ENCODE results near the gene SPACDR.
A peak's percentile ranks its signal among the peaks of the same experiment; 100 is the strongest.
"Not testable (repeated sequence)": the region's sequence is repeated elsewhere in the genome, so short reads cannot be mapped to it uniquely, and the experiment has no call there.

SPACDR gene

DNA sequence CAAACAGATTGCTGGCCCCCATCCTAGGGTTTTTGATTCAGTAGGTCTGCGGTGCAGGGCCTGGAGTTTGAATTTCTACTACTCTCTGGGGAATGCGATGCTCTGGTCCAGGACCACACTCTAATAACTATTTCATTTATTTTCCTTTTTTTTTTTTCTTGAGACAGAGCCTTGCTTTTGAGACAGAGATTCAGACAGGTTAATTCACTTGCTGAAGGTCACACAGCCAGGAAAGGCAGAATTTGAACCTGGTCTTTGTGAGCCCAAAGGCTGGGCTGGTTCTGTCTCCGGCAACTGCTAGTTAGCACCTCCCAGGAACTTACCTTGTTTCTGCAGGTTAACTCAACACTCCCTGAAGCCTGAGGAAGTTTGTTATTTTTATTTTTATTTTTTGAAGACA lies 11.5 kb downstream of the SPACDR start:
- no peaks in the 10 kb centered on the region for H3K27me3 ChIP-seq (ENCODE audit: control insufficient read depth, insufficient read depth, low read length)
- no peaks in the 10 kb centered on the region for H3K9me3 ChIP-seq (ENCODE audit: control insufficient read depth, low read length)
- H3K4me3 ChIP-seq (ENCODE audit: low read length) = no peak overlapping the region
- no peaks in the 10 kb centered on the region for H3K36me3 ChIP-seq (ENCODE audit: control insufficient read depth, insufficient read depth, low read length)
- H3K9ac ChIP-seq (ENCODE audit: low read length) = no peak overlapping the region
- no peaks in the 10 kb centered on the region for H3K4me1 ChIP-seq (ENCODE audit: control insufficient read depth, insufficient read depth, low read length)

DNA sequence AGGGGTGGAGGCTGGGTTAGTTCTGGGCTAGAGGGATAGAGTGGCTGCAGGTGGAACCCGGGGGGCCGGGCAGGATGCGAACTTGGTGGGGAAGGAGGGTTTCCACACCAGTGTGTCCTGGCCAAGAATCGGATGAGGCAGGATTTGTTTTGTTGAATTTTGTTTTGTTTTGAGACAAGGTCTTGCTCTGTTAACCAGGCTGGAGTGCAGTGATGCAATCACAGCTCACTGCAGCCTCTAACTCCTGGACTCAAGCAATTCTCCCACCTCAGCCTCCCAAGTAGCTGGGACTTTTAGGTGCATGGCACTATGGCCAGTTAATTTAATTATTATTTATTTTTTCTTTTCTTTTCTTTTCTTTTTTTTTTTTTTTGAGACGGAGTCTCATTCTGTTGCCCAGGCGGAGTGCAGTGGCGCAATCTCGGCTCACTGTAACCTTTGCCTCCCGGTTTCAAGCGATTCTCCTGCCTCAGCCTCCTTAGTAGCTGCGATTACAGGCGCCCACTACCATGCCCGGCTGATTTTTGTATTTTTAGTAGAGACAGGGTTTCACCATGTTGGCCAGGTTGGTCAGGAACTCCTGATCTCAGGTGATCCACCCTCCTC lies 14.8 kb downstream of the SPACDR start:
- no peaks in the 10 kb centered on the region for H3K36me3 ChIP-seq (ENCODE audit: control insufficient read depth, insufficient read depth, low read length)
- no peaks in the 10 kb centered on the region for H3K4me1 ChIP-seq (ENCODE audit: control insufficient read depth, insufficient read depth, low read length)
- H3K9ac ChIP-seq (ENCODE audit: low read length) = no peak overlapping the region
- H3K27me3 ChIP-seq (ENCODE audit: control insufficient read depth, insufficient read depth, low read length) = no peaks in the 10 kb centered on the region
- H3K9me3 ChIP-seq (ENCODE audit: control insufficient read depth, low read length) = no peaks in the 10 kb centered on the region
- H3K4me3 ChIP-seq (ENCODE audit: low read length) = no peak overlapping the region

DNA sequence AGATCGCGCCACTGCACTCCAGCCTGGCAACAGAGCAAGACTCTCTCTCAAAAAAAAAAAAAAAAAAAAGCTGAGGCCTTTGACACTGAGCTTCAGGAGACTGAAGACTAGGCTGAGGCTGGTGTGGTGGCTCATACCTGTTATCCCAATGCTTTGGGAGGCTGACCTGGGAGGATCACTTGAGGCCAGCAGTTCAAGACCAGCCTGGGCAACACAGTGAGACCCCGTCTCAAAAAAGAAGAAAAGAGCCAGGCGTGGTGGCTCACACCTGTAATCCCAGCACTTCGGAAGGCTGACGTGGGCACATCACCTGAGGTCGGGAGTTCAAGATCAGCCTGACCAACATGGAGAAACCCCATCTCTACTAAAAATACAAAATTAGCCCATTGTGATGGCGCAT lies 16.7 kb downstream of the SPACDR start:
- H3K9me3 ChIP-seq (ENCODE audit: control insufficient read depth, low read length); H3K4me1 ChIP-seq (ENCODE audit: control insufficient read depth, insufficient read depth, low read length); H3K27me3 ChIP-seq (ENCODE audit: control insufficient read depth, insufficient read depth, low read length); H3K36me3 ChIP-seq (ENCODE audit: control insufficient read depth, insufficient read depth, low read length); H3K9ac ChIP-seq (ENCODE audit: low read length); H3K4me3 ChIP-seq (ENCODE audit: low read length): not testable (repeated sequence)

DNA sequence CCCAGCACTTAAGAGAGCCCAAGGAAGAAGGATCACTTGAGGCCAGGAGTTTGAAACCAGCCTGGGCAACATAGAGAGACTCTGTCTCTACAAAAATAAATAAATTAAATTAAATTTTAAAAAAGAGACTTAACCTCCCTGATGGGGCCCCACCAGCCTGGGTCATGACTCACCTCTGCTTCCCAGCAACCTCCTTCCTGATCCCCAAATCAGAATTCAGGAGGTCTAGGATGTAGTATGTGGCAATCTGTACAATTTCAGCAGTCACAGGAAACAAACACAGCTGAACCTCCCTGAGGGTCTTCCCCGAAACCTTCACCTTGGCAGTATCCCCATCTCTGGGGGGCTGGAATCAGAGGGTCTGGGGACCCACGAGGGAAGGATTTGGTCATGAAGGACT lies 18.0 kb downstream of the SPACDR start:
- Histone ChIP-seq H3K27me3 (ENCODE audit: control insufficient read depth, insufficient read depth, low read length) (no peaks in the 10 kb centered on the region), H3K4me3 (ENCODE audit: low read length) (no peak overlapping the region), H3K4me1 (ENCODE audit: control insufficient read depth, insufficient read depth, low read length) (no peaks in the 10 kb centered on the region), H3K36me3 (ENCODE audit: control insufficient read depth, insufficient read depth, low read length) (no peaks in the 10 kb centered on the region), H3K9me3 (ENCODE audit: control insufficient read depth, low read length) (no peaks in the 10 kb centered on the region), H3K9ac (ENCODE audit: low read length) (no peak overlapping the region)

DNA sequence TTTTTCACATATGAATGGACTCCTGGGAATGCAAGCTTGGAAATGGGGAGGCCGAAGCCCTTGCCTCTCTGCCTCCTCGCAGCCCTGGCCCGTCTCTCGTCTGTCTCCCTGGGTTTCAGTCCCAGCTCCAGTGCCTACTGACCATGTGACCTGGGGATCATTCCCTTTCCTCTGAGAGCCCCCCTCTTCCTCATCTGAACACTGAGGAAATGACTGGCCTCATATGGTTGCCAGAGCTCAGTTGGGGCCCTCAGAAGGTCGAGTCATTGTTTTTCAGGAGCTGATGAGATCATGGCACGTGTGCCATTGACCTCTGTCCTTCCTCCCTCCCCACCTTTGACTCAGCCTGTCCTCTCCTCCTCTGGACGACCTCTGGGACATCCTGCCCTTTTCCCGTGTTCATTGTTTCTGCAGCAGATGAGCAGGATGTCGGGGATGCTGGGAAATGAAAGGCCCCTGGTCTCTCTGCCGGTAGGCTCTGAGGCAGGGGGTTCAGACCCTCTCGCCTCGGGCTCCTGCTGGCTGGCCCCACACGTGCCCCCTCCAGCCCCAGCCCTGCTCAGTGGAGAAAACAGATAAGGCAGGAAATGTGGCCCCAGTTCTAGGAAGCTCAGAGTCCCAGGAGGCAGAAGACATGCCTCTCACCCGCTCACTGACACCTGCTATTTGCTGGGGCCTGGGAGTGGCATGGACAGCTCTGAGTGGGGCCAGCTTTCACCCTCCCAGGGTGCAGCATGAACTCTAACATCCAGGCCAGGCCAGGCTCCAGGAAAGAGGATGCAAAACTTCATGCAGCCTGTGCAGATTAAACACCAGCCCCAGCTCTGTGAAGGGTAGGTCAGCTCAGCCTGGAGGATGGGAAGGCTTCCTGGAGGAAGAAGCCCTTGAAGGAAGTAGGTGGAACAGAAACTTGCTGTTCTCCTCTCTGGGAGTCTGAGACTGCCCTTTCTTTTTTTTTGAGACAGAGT lies 19.5 kb downstream of the SPACDR start:
- Histone ChIP-seq H3K27me3 (ENCODE audit: control insufficient read depth, insufficient read depth, low read length) (no peaks in the 10 kb centered on the region), H3K4me1 (ENCODE audit: control insufficient read depth, insufficient read depth, low read length) (no peaks in the 10 kb centered on the region), H3K36me3 (ENCODE audit: control insufficient read depth, insufficient read depth, low read length) (no peaks in the 10 kb centered on the region), H3K4me3 (ENCODE audit: low read length) (no peak overlapping the region), H3K9ac (ENCODE audit: low read length) (no peak overlapping the region), H3K9me3 (ENCODE audit: control insufficient read depth, low read length) (no peaks in the 10 kb centered on the region)

DNA sequence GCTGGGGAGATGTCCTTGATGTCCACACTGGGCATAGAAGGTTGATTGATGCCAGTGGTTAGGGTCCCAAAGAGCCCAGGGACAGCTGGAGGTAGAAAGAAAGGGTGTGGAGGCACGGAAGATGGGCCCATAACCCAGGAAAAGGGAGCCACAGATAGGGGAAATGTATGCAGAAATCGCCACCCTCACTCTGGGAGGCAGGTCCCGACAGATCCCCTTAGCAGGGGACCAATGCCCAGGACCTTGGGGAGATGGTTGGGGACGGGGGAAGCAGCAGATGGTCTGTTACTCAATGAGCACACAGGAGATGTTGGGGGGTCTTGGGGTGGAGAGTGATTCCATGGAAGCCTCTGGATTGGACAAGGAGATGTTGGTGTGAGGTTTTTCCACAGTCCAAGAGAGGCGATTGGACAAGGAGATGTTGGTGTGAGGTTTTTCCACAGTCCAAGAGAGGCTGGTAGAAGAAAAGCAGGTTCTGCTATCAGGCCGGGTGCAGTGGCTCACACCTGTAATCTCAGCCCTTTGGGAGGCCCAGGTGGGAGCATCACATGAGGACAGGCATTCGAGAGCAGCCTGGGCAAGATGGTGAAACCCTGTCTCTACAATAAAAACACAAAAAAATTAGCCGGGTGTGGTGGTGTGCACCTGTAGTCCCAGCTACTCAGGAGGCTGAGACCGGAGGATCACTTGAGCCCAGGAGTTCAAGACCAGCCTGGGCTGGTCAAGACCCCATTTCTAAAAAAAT lies 20.8 kb downstream of the SPACDR start:
- Histone ChIP-seq H3K4me1 (ENCODE audit: control insufficient read depth, insufficient read depth, low read length) (no peaks in the 10 kb centered on the region), H3K9me3 (ENCODE audit: control insufficient read depth, low read length) (no peaks in the 10 kb centered on the region), H3K27me3 (ENCODE audit: control insufficient read depth, insufficient read depth, low read length) (no peaks in the 10 kb centered on the region), H3K4me3 (ENCODE audit: low read length) (no peak overlapping the region), H3K9ac (ENCODE audit: low read length) (no peak overlapping the region), H3K36me3 (ENCODE audit: control insufficient read depth, insufficient read depth, low read length) (no peaks in the 10 kb centered on the region)

DNA sequence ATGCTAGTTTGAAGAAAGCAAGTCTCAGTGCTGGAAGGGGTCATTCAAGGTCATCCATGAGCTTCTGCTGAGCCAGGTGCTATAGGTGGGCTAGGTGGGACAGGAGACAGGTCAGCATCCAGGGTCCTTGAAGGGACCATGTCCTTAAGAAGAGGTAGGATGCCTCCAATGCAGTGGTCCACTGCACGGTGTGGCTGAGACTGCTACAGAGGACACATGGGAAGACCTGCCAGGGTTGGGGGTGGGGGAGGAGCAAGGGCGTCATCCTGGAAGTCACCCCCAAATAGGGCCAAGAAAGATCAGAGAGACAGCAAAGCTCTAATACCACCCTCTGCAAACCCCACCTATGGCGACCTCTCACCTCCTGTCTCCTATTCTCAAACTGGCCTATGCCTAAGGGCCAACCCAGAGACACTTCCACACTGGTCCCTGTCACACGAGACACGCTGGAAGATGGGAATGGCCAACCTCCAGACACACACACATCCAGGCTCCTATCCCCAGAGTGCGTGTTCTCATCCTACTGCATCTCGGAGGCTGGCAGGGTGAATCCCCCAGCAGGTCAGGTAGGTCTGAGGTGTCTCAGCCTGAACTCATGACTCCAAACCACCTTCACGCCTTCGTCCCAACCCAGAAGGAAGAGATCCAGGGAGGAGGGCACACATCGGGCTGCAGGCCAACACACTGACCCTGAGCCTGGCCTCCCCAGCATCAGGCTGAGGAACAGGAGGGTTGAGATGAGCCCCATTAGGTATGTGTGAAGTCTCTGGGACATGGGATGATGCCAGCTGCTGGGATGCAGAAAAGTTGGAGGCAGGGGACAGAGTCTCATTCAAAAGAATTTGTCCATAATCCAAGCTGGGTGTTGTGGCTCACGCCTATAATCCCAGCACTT lies 22.2 kb downstream of the SPACDR start:
- Histone ChIP-seq H3K9me3 (ENCODE audit: control insufficient read depth, low read length) (no peaks in the 10 kb centered on the region), H3K36me3 (ENCODE audit: control insufficient read depth, insufficient read depth, low read length) (no peaks in the 10 kb centered on the region), H3K4me1 (ENCODE audit: control insufficient read depth, insufficient read depth, low read length) (peaks cover under 1% of the 10 kb centered on the region), H3K9ac (ENCODE audit: low read length) (no peak overlapping the region), H3K4me3 (ENCODE audit: low read length) (no peak overlapping the region), H3K27me3 (ENCODE audit: control insufficient read depth, insufficient read depth, low read length) (no peaks in the 10 kb centered on the region)

DNA sequence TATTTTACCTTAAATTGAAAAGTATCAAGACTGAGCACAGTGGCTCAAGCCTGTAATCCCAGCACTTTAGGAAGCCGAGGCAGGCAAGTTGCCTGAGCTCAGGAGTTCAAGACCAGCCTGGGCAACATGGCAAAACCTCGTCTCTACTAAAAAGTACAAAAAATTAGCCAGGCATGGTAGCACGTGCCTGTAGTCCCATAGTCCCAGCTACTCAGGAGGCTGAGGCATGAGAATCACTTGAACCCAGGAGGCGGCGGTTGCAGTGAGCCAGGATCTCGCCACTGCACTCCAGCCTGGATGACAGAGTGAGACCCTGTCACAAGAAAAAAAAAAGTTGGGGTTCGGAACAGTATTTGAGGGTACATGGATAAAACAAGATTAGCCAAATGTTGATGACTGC lies 24.8 kb downstream of the SPACDR start:
- peaks cover 17% of the 10 kb centered on the region for H3K4me1 ChIP-seq (ENCODE audit: control insufficient read depth, insufficient read depth, low read length)
- not testable (repeated sequence) for H3K9me3 ChIP-seq (ENCODE audit: control insufficient read depth, low read length); H3K4me3 ChIP-seq (ENCODE audit: low read length); H3K9ac ChIP-seq (ENCODE audit: low read length); H3K36me3 ChIP-seq (ENCODE audit: control insufficient read depth, insufficient read depth, low read length); H3K27me3 ChIP-seq (ENCODE audit: control insufficient read depth, insufficient read depth, low read length)

DNA sequence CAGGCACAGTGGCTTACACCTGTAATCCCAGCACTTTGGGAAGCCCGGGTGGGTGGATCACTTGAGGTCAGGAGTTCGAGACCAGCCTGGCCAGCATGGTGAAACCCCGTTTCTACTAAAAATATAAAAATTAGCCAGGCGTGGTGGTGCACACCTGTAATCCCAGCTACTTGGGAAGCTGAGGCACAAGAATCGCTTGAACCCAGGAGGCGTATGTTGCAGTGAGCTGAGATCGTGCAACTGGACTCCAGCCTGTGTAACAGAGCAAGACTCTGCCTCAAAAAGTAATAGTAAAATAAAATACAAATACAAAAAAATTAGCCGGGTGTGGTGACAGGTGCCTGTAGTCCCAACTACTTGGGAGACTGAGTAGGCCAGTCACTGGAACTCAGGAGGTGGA lies 25.3 kb downstream of the SPACDR start:
- H3K36me3 ChIP-seq (ENCODE audit: control insufficient read depth, insufficient read depth, low read length); H3K27me3 ChIP-seq (ENCODE audit: control insufficient read depth, insufficient read depth, low read length); H3K9me3 ChIP-seq (ENCODE audit: control insufficient read depth, low read length); H3K9ac ChIP-seq (ENCODE audit: low read length); H3K4me3 ChIP-seq (ENCODE audit: low read length): not testable (repeated sequence)
- H3K4me1 ChIP-seq (ENCODE audit: control insufficient read depth, insufficient read depth, low read length) = peaks cover 17% of the 10 kb centered on the region

DNA sequence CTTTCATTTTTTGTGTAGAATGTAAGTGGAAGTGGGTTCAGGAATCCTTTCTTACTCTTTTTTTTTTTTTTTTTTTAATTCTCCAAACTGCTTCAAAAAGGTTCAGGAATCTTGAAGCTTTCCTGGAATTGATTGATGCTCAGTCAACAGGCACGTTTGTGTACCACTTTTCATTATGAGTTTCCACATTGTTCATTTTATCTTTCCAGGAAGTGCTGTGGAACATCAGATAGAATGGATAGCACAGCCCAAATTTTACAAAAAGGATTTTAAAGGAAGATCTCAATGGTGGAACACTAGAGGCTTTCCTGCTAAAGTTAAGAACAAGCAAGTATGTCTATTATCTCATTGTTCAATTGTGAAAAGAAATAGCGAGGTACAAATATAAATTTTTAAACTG lies 25.9 kb downstream of the SPACDR start:
- Histone ChIP-seq H3K9me3 (ENCODE audit: control insufficient read depth, low read length) (no peaks in the 10 kb centered on the region), H3K4me3 (ENCODE audit: low read length) (no peak overlapping the region), H3K4me1 (ENCODE audit: control insufficient read depth, insufficient read depth, low read length) (peaks cover 17% of the 10 kb centered on the region), H3K9ac (ENCODE audit: low read length) (no peak overlapping the region), H3K36me3 (ENCODE audit: control insufficient read depth, insufficient read depth, low read length) (peaks cover 6% of the 10 kb centered on the region), H3K27me3 (ENCODE audit: control insufficient read depth, insufficient read depth, low read length) (no peaks in the 10 kb centered on the region)

DNA sequence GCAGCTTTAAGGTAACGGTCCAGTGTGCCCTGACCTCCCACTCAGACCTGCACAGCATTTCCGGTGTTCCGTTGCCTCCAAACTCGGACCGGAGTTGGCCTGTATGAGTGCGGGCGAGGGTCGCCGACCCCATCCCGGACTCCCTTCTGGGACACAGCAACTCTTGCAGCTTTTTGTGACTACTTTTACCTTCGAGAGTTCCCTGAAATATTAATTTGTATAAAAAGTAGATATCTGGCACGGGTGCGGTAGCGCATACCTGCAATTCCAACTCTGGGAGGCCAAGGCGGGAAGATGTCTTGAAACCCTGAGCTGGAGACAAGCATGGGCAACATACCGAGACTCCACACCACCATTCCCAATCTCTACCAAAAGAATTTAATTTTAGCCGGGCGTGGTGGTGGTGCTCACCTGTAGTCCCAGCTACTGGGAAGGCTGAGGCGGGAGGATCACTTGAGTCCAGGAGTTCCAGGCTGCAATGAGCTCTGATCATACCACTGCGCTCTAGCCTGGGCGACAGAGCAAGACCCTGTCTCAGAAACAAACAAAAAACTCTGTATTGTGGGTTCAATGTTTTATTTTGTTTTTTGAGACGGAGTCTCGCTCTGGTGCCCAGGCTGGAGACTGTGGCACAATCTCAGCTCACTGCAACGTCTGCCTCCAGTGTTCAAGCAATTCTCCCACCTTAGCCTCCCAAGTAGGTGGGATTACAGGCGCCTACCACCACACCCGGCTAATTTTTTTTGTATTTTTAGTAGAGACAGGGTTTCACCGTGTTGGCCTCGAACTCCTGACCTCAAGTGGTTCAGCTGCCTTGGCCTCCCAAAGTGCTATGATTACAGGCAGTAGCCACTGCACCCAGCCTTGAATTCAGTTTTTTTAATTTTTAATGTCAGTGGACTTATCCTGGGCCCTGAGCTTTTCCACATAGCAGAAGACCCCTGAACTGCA lies 26.6 kb downstream of the SPACDR start:
- H3K9me3 ChIP-seq (ENCODE audit: control insufficient read depth, low read length) = no peaks in the 10 kb centered on the region
- H3K36me3 ChIP-seq (ENCODE audit: control insufficient read depth, insufficient read depth, low read length) = peaks cover 6% of the 10 kb centered on the region
- peak overlapping the region; percentile 50 for H3K4me3 ChIP-seq (ENCODE audit: low read length)
- H3K27me3 ChIP-seq (ENCODE audit: control insufficient read depth, insufficient read depth, low read length) = no peaks in the 10 kb centered on the region
- peaks cover 17% of the 10 kb centered on the region for H3K4me1 ChIP-seq (ENCODE audit: control insufficient read depth, insufficient read depth, low read length)
- no peak overlapping the region for H3K9ac ChIP-seq (ENCODE audit: low read length)
